Suprapubic skin (tissue), 4 donors: Measurements from ENCODE around the gene MARS1. TPM values are rescaled to one million over a fixed set of nuclear protein-coding genes. Genes with fewer than 3 reads are reported as not detected.

Source experiments
- DNase-seq, 2 donors: peaks; one replicate each; pipeline ENCODE4 v3.0.0-alpha.2; 2019; ENCODE audit warnings: low spot score in 2 of 2
- H3K27ac ChIP-seq: fragments of 200-600 bp; sonication (generic); one replicate; pipeline ENCODE4 v1.5.1; 2019
- H3K27me3 ChIP-seq: fragments of 200-600 bp; sonication (generic); one replicate; pipeline ENCODE4 v1.5.1; 2019
- H3K36me3 ChIP-seq: fragments of 200-600 bp; sonication (generic); one replicate; pipeline ENCODE4 v1.5.1; 2019
- H3K4me1 ChIP-seq: fragments of 200-600 bp; sonication (generic); one replicate; pipeline ENCODE4 v1.5.1; 2019
- H3K4me3 ChIP-seq: fragments of 200-600 bp; sonication (generic); one replicate; pipeline ENCODE4 v1.5.1; 2019; ENCODE audit warnings: mild to moderate bottlenecking
- H3K9me3 ChIP-seq: fragments of 200-600 bp; sonication (generic); one replicate; pipeline ENCODE4 v1.5.1; 2019
- CTCF ChIP-seq, 2 donors: fragments of 200-600 bp in 1 of 2; fragments of 450-650 bp in 1 of 2; sonication (generic) in 1 of 2; IDR thresholded peaks; one replicate each; pipeline ENCODE4 v1.5.1; 2016 to 2019; ENCODE audit warnings: antibody characterized with exemption in 2 of 2, mild to moderate bottlenecking in 1 of 2, moderate library complexity in 1 of 2
- EP300 ChIP-seq: sonication (generic); formaldehyde crosslinking; IDR thresholded peaks from one replicate; pipeline ENCODE4 v1.6.1; 2017; ENCODE audit warnings: antibody characterized with exemption
- POLR2A ChIP-seq, 2 donors: fragments of 450-650 bp; IDR thresholded peaks; one replicate each; pipeline ENCODE4 v1.6.1; 2017; ENCODE audit warnings: antibody characterized with exemption in 2 of 2, mild to moderate bottlenecking in 2 of 2, moderate library complexity in 2 of 2
- POLR2AphosphoS5 ChIP-seq, 3 donors: sonication (generic); formaldehyde crosslinking; IDR thresholded peaks; one replicate each; pipeline ENCODE4 v1.6.1; 2017; ENCODE audit warnings: antibody characterized with exemption in 3 of 3
- WGBS: methylation state at CpG from one replicate; pipeline ENCODE4 v1.1.5; 2018; 5-methylcytosine and 5-hydroxymethylcytosine counted together
- total RNA-seq, 4 donors: library from RNA; depleted of rRNA; stranded (reverse); fragments of >200 nt; gene quantifications; one replicate each; pipeline ENCODE4 v1.1.0, GENCODE V29; 2016

Gene MARS1
- total RNA-seq, 4 donors from 2014 or later, result 55.7 to 203 (median 79.7) TPM

- no peak for TF ChIP-seq POLR2A (IDR thresholded peaks at IDR 0.05)
- TF ChIP-seq CTCF (IDR thresholded peaks at IDR 0.05), result no peak
- TF ChIP-seq POLR2AphosphoS5 (IDR thresholded peaks at IDR 0.05), result no peak
- TF ChIP-seq EP300, result no peak
- H3K27ac ChIP-seq, result no peak overlapping the region
- H3K27me3 ChIP-seq, result no peaks in the 10 kb centered on the region
- WGBS, result 81% methylated on average over 12 of the region's 12 CpGs
- H3K36me3 ChIP-seq, result peaks cover 81% of the 10 kb centered on the region
- H3K9me3 ChIP-seq, result no peaks in the 10 kb centered on the region
- peaks cover 27% of the 10 kb centered on the region for H3K4me1 ChIP-seq
- H3K4me3 ChIP-seq, result no peak overlapping the region
- no peak for DNase-seq
Observed at GRCh38 chr12:57528176-57528575, 40.3 kb downstream of the MARS1 start.

GRCh38 chr12:57528831-57529555 is 41.1 kb downstream of the MARS1 start:
- Histone ChIP-seq H3K4me3 (no peak overlapping the region), H3K36me3 (peaks cover 89% of the 10 kb centered on the region), H3K4me1 (peaks cover 19% of the 10 kb centered on the region), H3K27me3 (no peaks in the 10 kb centered on the region), H3K9me3 (no peaks in the 10 kb centered on the region), H3K27ac (no peak overlapping the region)
- 70% methylated on average over 10 of the region's 10 CpGs for WGBS
- DNase-seq, result no peak
- TF ChIP-seq EP300 (no peak), POLR2A (IDR thresholded peaks at IDR 0.05) (no peak), POLR2AphosphoS5 (IDR thresholded peaks at IDR 0.05) (no peak), CTCF (IDR thresholded peaks at IDR 0.05) (no peak)

- no peak for DNase-seq
- no peak overlapping the region for H3K27ac ChIP-seq
- 70% methylated on average over 6 of the region's 6 CpGs for WGBS
- peaks cover 98% of the 10 kb centered on the region for H3K36me3 ChIP-seq
- H3K9me3 ChIP-seq, result no peaks in the 10 kb centered on the region
- peaks cover 11% of the 10 kb centered on the region for H3K4me1 ChIP-seq
- TF ChIP-seq POLR2A (IDR thresholded peaks at IDR 0.05) (no peak), EP300 (no peak), CTCF (IDR thresholded peaks at IDR 0.05) (no peak), POLR2AphosphoS5 (IDR thresholded peaks at IDR 0.05) (no peak)
- no peak overlapping the region for H3K4me3 ChIP-seq
- H3K27me3 ChIP-seq, result no peaks in the 10 kb centered on the region
Observed at GRCh38 chr12:57529831-57530230, 42.0 kb downstream of the MARS1 start.

GRCh38 chr12:57530396-57531142 is 42.7 kb downstream of the MARS1 start:
- TF ChIP-seq EP300 (no peak), CTCF (IDR thresholded peaks at IDR 0.05) (no peak), POLR2AphosphoS5 (IDR thresholded peaks at IDR 0.05) (no peak), POLR2A (IDR thresholded peaks at IDR 0.05) (no peak)
- H3K4me3 ChIP-seq, result no peak overlapping the region
- H3K27ac ChIP-seq, result no peak overlapping the region
- peaks cover 100% of the 10 kb centered on the region for H3K36me3 ChIP-seq
- no peak for DNase-seq
- no peaks in the 10 kb centered on the region for H3K9me3 ChIP-seq
- 78% methylated on average over 5 of the region's 5 CpGs for WGBS
- no peaks in the 10 kb centered on the region for H3K27me3 ChIP-seq
- H3K4me1 ChIP-seq, result peaks cover 3% of the 10 kb centered on the region

GRCh38 chr12:57531836-57532235 is 44.0 kb downstream of the MARS1 start:
- Histone ChIP-seq H3K9me3 (no peaks in the 10 kb centered on the region), H3K4me3 (no peak overlapping the region), H3K4me1 (no peaks in the 10 kb centered on the region), H3K36me3 (peaks cover 96% of the 10 kb centered on the region), H3K27me3 (no peaks in the 10 kb centered on the region), H3K27ac (no peak overlapping the region)
- no peak for DNase-seq
- WGBS, result no CpG with 5 or more reads among the region's 1 CpG
- TF ChIP-seq EP300, result no peak
- no peak for TF ChIP-seq POLR2AphosphoS5 (IDR thresholded peaks at IDR 0.05)
- no peak for TF ChIP-seq CTCF (IDR thresholded peaks at IDR 0.05)
- TF ChIP-seq POLR2A (IDR thresholded peaks at IDR 0.05), result no peak
